Keratinocyte (primary cell): Measurements from ENCODE around the gene FGFR3.

Source experiments
- CTCF ChIP-seq, 3 experiments: IDR thresholded peaks in 1 of 3; conservative IDR thresholded peaks in 1 of 3; optimal IDR thresholded peaks in 1 of 3; 2 replicates in 2 of 3; 3 replicates in 1 of 3; pipeline versions ENCODE3 to v1.5.1; 2011; ENCODE audit warnings: low read length in 3 of 3, mild to moderate bottlenecking in 3 of 3, moderate library complexity in 2 of 3, control low read depth in 1 of 3, inconsistent platforms in 1 of 3; ENCODE audit not compliant: insufficient read depth in 2 of 3; ENCODE audit errors: extremely low read depth in 1 of 3
- EZH2 ChIP-seq: IDR thresholded peaks from one replicate; pipeline ENCODE4 v1.6.1; 2012; ENCODE audit warnings: inconsistent platforms, mild to moderate bottlenecking, low read length, moderate library complexity

- no peak for TF ChIP-seq CTCF (optimal IDR thresholded peaks at IDR 0.05 in 1 of 3, IDR thresholded peaks at IDR 0.05 in 1 of 3, conservative IDR thresholded peaks at IDR 0.05 in 1 of 3; ENCODE audit: extremely low read depth in 1 of 3, insufficient read depth in 2 of 3, low read length in 3 of 3)
- no peak for TF ChIP-seq EZH2
These were observed 13.3 kb upstream of the FGFR3 start for GRCh38 chr4:1779588-1780382.
